ENCODE measurements around the gene CHRNA4. TPM values are rescaled to one million over a fixed set of nuclear protein-coding genes. Genes with fewer than 3 reads are reported as not detected.
"Not testable (repeated sequence)": the region's sequence is repeated elsewhere in the genome, so short reads cannot be mapped to it uniquely, and the experiment has no call there.

The CHRNA4 gene
- total RNA-seq, 1 donor from 2014 or later: not detected

- intact Hi-C loops (cut with micrococcal nuclease): loop anchor here (5.0 kb wide), 1 partner anchor 663 kb away; no protein-coding TSS in a partner anchor
- ChIA-PET CTCF (interaction anchor here (0.6 to 1.6 kb wide), 5 partner anchors 37 to 555 kb away, joined by 3 to 5 read pairs (median 3); no protein-coding TSS in a partner anchor), POLR2A (interaction anchor here (0.9 kb wide), 1 partner anchor 211 kb away, joined by 3 read pairs; the partner anchor contains the start of gene PPDPF)
- Mint-ChIP-seq H3K4me3 (no peak overlapping the region), H3K36me3 (ENCODE audit: low read depth) (no peaks in the 10 kb centered on the region), H3K9me3 (no peaks in the 10 kb centered on the region), H3K4me1 (no peaks in the 10 kb centered on the region), H3K27me3 (peaks cover 2% of the 10 kb centered on the region), H3K27ac (no peak overlapping the region)
- TF ChIP-seq CTCF (IDR thresholded peaks at IDR 0.05): peak; percentile 21
- ATAC-seq (ENCODE audit: low read depth): peak; percentile 34
- DNase-seq: no peak
Observed at GRCh38 chr20:63309261-63310071, 51.7 kb downstream of the CHRNA4 start.

- H3K27me3 Mint-ChIP-seq: peaks cover 2% of the 10 kb centered on the region
- intact Hi-C loops (cut with micrococcal nuclease): no loop called here
- H3K9me3 Mint-ChIP-seq: no peaks in the 10 kb centered on the region
- no peak for TF ChIP-seq CTCF (IDR thresholded peaks at IDR 0.05)
- no peak overlapping the region for H3K27ac Mint-ChIP-seq
- no peaks in the 10 kb centered on the region for H3K4me1 Mint-ChIP-seq
- DNase-seq: no peak
- POLR2A ChIA-PET: no interaction called here
- no peak overlapping the region for H3K4me3 Mint-ChIP-seq
- no peak for ATAC-seq (ENCODE audit: low read depth)
- CTCF ChIA-PET: interaction anchor here (1.0 kb wide), 1 partner anchor 665 kb away, joined by 4 read pairs; no protein-coding TSS in a partner anchor
- no peaks in the 10 kb centered on the region for H3K36me3 Mint-ChIP-seq (ENCODE audit: low read depth)
Observed at GRCh38 chr20:63308218-63308911, 52.8 kb downstream of the CHRNA4 start.

GRCh38 chr20:63307538-63308217 lies 53.5 kb downstream of the CHRNA4 start:
- intact Hi-C loops (cut with micrococcal nuclease): no loop called here
- no peak for ATAC-seq (ENCODE audit: low read depth)
- Mint-ChIP-seq H3K4me1 (no peaks in the 10 kb centered on the region), H3K4me3 (no peak overlapping the region), H3K27ac (no peak overlapping the region), H3K9me3 (peaks cover 1% of the 10 kb centered on the region), H3K27me3 (peaks cover 3% of the 10 kb centered on the region), H3K36me3 (ENCODE audit: low read depth) (no peaks in the 10 kb centered on the region)
- TF ChIP-seq CTCF (IDR thresholded peaks at IDR 0.05): no peak
- ChIA-PET POLR2A (no interaction called here), CTCF (interaction anchor here (1.0 kb wide), 1 partner anchor 666 kb away, joined by 4 read pairs; no protein-coding TSS in a partner anchor)
- no peak for DNase-seq

- Mint-ChIP-seq H3K9me3 (peaks cover 4% of the 10 kb centered on the region), H3K4me3 (no peak overlapping the region), H3K4me1 (no peaks in the 10 kb centered on the region), H3K36me3 (ENCODE audit: low read depth) (no peaks in the 10 kb centered on the region), H3K27me3 (peaks cover 4% of the 10 kb centered on the region), H3K27ac (no peak overlapping the region)
- no peak for ATAC-seq (ENCODE audit: low read depth)
- intact Hi-C loops (cut with micrococcal nuclease): no loop called here
- no peak for TF ChIP-seq CTCF (IDR thresholded peaks at IDR 0.05)
- ChIA-PET POLR2A (no interaction called here), CTCF (no interaction called here)
- no peak for DNase-seq
Observed at GRCh38 chr20:63306673-63307537, 54.2 kb downstream of the CHRNA4 start.

- CTCF ChIA-PET: not testable (repeated sequence)
Observed at GRCh38 chr20:63305933-63306672, 55.0 kb downstream of the CHRNA4 start.

More at GRCh38 chr20:63305933-63306672, 55.0 kb downstream of the CHRNA4 start:
- POLR2A ChIA-PET; H3K36me3 Mint-ChIP-seq (ENCODE audit: low read depth); intact Hi-C loops (cut with micrococcal nuclease); H3K27ac Mint-ChIP-seq; H3K4me1 Mint-ChIP-seq; H3K4me3 Mint-ChIP-seq; ATAC-seq (ENCODE audit: low read depth); DNase-seq; H3K9me3 Mint-ChIP-seq: not testable (repeated sequence)
- H3K27me3 Mint-ChIP-seq: peaks cover 10% of the 10 kb centered on the region

Data from activated B cell treated with CpG ODN at 0.5 μM for 24 hours (primary cell).